SU-DHL-6 (cell line): ENCODE results near the gene ATP6V0C.

ENCODE experiments used
- EZH2phosphoT487 ChIP-seq: fragments of 200-600 bp; sonication (generic), shearing (Covaris generic); conservative IDR thresholded peaks from 2 replicates; pipeline ENCODE4 v1.6.1; 2018; ENCODE audit warnings: mild to moderate bottlenecking, antibody characterized with exemption, low read length, moderate library complexity, mixed read lengths
- TF ChIP-seq, protein P1 (sequence below): fragments of 200-600 bp; sonication (generic); IDR thresholded peaks from one replicate; pipeline ENCODE4 v1.5.1; 2017; ENCODE audit warnings: antibody characterized with exemption, mild to moderate bottlenecking, low read length, moderate library complexity; ENCODE audit not compliant: insufficient read depth, poor library complexity, severe bottlenecking

DNA sequence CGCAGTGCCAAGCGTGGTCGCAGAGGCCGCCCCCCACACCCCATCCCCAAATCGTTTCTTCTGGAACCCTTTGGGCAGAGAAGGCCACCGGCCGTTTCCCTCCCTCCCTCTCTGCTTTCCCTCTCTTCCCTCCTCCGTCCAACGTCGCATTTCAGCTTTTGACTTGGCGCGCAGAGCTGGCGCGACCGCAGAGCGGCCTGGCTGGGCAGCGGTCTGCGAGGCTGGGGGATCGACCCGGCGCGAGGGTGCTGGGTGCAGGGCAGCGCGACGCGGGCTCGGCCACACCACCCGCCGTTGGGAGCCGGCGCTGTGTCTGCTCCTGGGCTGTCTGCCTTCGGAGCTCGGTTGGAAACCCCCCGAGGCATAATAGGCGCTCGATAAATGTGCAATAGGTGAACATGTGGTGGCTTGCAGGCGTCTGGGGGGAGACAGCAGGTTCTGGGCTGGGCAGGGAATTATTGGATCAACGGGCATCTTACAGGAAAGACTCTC, 45.5 kb upstream of the ATP6V0C start:
- TF ChIP-seq, protein P1, sequence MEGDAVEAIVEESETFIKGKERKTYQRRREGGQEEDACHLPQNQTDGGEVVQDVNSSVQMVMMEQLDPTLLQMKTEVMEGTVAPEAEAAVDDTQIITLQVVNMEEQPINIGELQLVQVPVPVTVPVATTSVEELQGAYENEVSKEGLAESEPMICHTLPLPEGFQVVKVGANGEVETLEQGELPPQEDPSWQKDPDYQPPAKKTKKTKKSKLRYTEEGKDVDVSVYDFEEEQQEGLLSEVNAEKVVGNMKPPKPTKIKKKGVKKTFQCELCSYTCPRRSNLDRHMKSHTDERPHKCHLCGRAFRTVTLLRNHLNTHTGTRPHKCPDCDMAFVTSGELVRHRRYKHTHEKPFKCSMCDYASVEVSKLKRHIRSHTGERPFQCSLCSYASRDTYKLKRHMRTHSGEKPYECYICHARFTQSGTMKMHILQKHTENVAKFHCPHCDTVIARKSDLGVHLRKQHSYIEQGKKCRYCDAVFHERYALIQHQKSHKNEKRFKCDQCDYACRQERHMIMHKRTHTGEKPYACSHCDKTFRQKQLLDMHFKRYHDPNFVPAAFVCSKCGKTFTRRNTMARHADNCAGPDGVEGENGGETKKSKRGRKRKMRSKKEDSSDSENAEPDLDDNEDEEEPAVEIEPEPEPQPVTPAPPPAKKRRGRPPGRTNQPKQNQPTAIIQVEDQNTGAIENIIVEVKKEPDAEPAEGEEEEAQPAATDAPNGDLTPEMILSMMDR: no peak
- TF ChIP-seq EZH2phosphoT487: no peak
